ENCODE measurements around the gene LRP6.

DNA sequence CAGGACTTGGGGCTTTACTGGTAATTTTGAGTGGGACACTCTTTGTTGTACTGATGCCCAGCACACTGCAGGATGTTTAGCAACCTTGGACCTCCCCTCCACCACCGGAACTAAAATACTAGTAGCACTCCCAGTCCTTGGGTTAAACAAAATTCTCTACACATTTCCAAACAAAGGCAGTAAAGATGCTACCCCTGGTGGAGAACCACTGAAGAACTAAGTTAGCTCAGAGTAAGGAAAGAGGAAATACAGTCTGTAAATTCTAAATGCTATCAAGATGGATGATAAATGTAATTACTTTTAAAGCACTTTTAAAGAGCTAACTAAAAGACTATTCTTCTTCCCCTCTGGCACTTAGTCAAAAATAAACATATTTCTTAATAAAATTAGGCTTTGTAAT, 64.1 kb downstream of the LRP6 start:
- TF ChIP-seq TAF1 (IDR thresholded peaks at IDR 0.05; ENCODE audit: low read depth) = no peak
- TF ChIP-seq EP300 (conservative IDR thresholded peaks at IDR 0.05; ENCODE audit: poor library complexity, severe bottlenecking) = no peak
- no peak for TF ChIP-seq POLR2AphosphoS5 (IDR thresholded peaks at IDR 0.05)
- no peak for TF ChIP-seq RAD21 (conservative IDR thresholded peaks at IDR 0.05)
- no peak for TF ChIP-seq MXI1 (conservative IDR thresholded peaks at IDR 0.05; ENCODE audit: poor library complexity, severe bottlenecking)
- TF ChIP-seq EZH2 (IDR thresholded peaks at IDR 0.05; ENCODE audit: borderline replicate concordance, insufficient read depth, low read length, poor library complexity, severe bottlenecking) = no peak
- TF ChIP-seq CTCF (IDR thresholded peaks at IDR 0.05; ENCODE audit: poor library complexity, severe bottlenecking) = no peak
